GM12864 (cell line): ENCODE measurements around the gene HDAC8.
"Not testable (repeated sequence)": the region's sequence is repeated elsewhere in the genome, so short reads cannot be mapped to it uniquely, and the experiment has no call there.

Source experiments
- DNase-seq: peaks from one replicate; pipeline ENCODE4 v3.0.0-alpha.2; 2011; ENCODE audit warnings: low read depth
- H3K4me3 ChIP-seq: 2 replicates; pipeline ENCODE4 v1.5.1; 2011; ENCODE audit warnings: mild to moderate bottlenecking, low read depth, low read length, control low read depth
- TF ChIP-seq, protein P1 (sequence below): IDR thresholded peaks from 2 replicates; pipeline ENCODE4 v1.5.1; 2011; ENCODE audit warnings: low read depth, mild to moderate bottlenecking, moderate library complexity, low read length, control low read depth, inconsistent platforms; ENCODE audit errors: missing control alignments

HDAC8 gene

DNA sequence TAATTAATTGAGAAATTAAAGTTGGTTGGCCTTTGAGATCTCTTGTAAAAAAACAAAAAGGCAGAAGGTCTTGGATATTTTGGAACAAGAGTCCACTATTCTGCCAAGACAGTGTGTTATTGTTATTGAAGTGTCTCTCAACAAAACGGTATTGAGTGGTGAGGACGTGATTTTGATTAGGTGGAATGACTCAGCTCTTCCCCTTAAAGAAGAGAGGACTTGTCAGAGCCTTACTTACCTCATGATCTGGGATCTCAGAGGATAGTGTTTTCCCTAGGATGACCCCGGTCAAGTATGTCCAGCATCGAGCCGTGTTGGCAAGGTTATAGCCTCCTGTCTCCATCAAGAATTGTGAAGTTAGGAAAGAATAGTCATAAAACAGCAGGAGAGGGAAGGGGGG, 110.9 kb downstream of the HDAC8 start:
- H3K4me3 ChIP-seq: no peak overlapping the region
- DNase-seq: no peak
- TF ChIP-seq, protein P1, sequence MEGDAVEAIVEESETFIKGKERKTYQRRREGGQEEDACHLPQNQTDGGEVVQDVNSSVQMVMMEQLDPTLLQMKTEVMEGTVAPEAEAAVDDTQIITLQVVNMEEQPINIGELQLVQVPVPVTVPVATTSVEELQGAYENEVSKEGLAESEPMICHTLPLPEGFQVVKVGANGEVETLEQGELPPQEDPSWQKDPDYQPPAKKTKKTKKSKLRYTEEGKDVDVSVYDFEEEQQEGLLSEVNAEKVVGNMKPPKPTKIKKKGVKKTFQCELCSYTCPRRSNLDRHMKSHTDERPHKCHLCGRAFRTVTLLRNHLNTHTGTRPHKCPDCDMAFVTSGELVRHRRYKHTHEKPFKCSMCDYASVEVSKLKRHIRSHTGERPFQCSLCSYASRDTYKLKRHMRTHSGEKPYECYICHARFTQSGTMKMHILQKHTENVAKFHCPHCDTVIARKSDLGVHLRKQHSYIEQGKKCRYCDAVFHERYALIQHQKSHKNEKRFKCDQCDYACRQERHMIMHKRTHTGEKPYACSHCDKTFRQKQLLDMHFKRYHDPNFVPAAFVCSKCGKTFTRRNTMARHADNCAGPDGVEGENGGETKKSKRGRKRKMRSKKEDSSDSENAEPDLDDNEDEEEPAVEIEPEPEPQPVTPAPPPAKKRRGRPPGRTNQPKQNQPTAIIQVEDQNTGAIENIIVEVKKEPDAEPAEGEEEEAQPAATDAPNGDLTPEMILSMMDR: no peak

DNA sequence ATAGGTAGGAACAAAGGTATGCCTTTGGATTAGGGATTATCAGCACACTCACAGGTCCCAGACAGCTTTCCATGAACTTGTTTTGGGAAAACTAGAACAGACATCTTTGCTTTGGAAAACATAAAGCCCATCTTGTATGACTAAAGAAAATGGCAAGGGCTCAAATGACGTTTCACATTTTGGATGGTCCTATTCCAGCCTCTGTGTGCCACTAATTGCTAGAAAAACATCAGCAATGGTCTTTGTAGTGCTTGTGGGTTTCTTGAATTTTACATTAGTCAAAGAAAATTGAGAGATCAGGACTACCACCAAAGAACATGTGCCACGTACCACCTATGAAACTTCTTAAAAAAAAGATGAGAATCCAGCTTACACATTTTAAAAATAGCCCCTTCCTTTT, 111.4 kb downstream of the HDAC8 start:
- no peak for DNase-seq
- no peak overlapping the region for H3K4me3 ChIP-seq

DNA sequence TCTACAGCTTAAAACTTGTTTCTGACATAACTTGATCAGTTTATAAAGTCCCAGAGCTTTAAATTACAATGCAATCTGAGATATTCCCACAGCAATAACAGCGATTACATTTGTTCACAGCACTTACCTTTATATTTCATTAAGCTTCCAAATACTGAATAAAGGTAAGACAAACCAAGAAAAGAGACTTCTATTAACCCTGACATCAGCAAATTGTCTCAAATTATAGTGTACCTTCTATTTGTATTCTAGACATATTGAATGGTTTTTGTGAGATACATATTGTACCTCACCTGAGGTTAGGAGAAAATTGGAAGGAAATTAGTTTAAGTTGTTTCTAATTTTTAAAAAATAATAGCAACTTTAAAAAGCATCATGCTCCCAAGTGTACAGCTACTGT, 111.9 kb downstream of the HDAC8 start:
- TF ChIP-seq, protein P1: no peak
- no peak for DNase-seq
- H3K4me3 ChIP-seq: no peak overlapping the region

More for the DNA sequence above, 111.4 kb downstream of the HDAC8 start:
- TF ChIP-seq, protein P1: no peak

DNA sequence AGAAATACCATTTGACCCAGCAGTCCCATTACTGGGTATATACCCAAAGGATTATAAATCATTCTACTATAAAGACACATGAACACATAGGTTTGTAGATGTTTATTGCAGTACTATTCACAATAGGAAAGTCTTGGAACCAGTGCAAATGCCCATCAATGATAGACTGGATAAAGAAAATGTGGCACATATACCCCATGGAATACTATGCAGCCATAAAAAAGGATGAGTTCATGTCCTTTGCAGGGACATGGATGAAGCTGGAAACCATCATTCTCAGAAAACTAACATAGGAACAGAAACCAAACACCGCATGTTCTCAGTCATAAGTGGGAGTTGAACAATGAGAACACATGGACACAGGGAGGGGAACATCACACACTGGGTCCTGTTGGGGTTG, 123.6 kb downstream of the HDAC8 start:
- not testable (repeated sequence) for DNase-seq, H3K4me3 ChIP-seq

DNA sequence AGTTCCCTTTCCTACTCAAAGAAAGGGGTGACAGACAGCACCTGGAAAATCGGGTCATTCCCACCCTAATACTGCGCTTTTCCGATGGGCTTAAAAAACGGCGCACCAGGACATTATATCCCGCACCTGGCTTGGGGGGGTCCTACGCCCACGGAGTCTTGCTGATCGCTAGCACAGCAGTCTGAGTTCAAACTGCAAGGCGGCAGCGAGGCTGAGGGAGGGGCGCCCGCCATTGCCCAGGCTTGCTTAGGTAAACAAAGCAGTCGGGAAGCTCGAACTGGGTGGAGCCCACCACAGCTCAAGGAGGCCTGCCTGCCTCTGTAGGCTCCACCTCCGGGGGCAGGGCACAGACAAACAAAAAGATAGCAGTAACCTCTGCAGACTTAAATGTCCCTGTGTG, 131.9 kb downstream of the HDAC8 start:
- H3K4me3 ChIP-seq, DNase-seq: not testable (repeated sequence)

DNA sequence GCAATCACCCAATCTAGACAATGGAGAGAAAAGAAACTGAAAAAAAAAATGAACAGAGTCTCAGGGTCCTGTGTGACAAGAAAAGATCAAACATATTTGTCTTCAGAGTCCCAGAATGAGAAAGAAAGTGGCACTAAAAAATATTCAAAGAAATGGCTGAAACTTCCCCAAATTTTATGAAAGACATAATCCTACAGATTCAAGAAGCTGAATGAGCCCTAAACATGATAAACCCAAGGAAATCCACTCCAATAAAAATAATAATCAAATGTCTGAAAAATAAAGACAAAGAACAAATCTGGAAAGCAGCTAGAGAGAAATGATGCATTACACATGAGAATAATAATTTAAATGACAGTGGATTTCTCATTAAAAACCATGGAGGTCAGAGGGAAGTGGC, 136.6 kb downstream of the HDAC8 start:
- TF ChIP-seq, protein P1: no peak
- DNase-seq: no peak
- no peak overlapping the region for H3K4me3 ChIP-seq

DNA sequence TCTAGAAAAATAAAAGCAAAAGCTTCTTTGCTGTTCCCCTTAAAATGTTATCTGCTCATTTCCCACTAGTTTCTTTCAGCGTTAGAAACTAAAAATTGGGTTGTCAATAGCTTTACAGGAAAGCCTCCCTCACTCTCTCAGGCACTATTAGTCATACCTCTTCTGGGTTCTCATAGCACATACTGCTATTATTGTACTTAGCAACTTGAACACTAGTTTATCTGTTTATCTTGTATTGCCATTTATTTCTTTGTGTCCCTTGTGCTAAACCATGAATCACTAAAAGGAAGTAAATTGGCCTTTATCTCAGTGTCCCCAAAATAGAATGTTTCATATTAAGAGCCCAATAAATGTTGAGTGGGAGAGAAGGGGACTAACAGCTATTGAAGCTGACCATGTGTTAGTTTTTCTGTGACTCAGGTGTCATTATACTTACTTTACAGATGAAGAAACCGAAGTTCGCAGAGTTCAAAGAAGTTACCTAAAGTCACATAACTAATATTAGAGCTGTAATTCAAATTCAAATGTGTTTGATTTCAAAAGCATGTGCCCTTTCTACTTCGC, 142.2 kb downstream of the HDAC8 start:
- no peak for DNase-seq
- H3K4me3 ChIP-seq: no peak overlapping the region
- TF ChIP-seq, protein P1: no peak

DNA sequence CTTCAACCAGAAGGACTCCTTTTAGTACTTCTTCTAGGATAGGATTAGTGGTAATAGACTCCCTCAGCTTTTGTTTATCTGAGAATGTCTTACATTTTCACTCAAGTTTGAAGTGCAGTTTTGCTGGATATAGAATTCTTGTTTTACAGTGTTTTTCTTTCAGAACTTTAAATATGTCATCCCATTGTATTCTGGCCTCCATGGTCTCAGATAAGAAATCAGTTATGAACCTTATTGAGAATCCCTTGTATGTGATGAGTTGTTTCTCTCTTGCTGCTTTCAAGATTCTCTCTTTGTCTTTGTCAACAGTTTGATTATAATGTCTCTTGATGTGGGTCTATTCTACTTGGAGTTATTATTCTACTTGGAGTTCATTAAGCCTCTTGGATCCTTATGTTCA, 150.8 kb downstream of the HDAC8 start:
- no peak overlapping the region for H3K4me3 ChIP-seq
- TF ChIP-seq, protein P1: no peak
- no peak for DNase-seq
